Memory B cell (primary cell): ENCODE results near the gene KIF3C.
A peak's percentile ranks its signal among the peaks of the same experiment; 100 is the strongest.
"Not testable (repeated sequence)": the region's sequence is repeated elsewhere in the genome, so short reads cannot be mapped to it uniquely, and the experiment has no call there.

Experiments used
- ATAC-seq: fragments of 150-1000 bp; cut with Tn5 transposase; 2 replicates; pipeline ENCODE4 v1.10.0; 2021; ENCODE audit warnings: low read depth, mild to moderate bottlenecking, moderate library complexity
- DNase-seq, 2 donors: peaks; one replicate each; pipeline ENCODE4 v3.0.0; 2022; ENCODE audit warnings: low spot score in 2 of 2
- H3K27ac Mint-ChIP-seq: one replicate; pipeline ENCODE4 v1.8.0; 2022; ENCODE audit warnings: mild to moderate bottlenecking, moderate library complexity, mixed read lengths
- H3K27me3 Mint-ChIP-seq: one replicate; pipeline ENCODE4 v1.8.0; 2022; ENCODE audit warnings: mixed read lengths
- H3K36me3 Mint-ChIP-seq: one replicate; pipeline ENCODE4 v1.8.0; 2022; ENCODE audit warnings: mild to moderate bottlenecking, mixed read lengths
- H3K4me1 Mint-ChIP-seq: one replicate; pipeline ENCODE4 v1.8.0; 2022; ENCODE audit warnings: mixed read lengths
- H3K4me3 Mint-ChIP-seq: one replicate; pipeline ENCODE4 v1.8.0; 2022; ENCODE audit warnings: mild to moderate bottlenecking, moderate library complexity, mixed read lengths
- H3K9me3 Mint-ChIP-seq: one replicate; pipeline ENCODE4 v1.8.0; 2022; ENCODE audit warnings: mixed read lengths

KIF3C gene

GRCh38 chr2:25929789-25930473 lies 52.4 kb downstream of the KIF3C start:
- ATAC-seq (no peak), DNase-seq (no peak)
- Mint-ChIP-seq H3K36me3 (peaks cover 9% of the 10 kb centered on the region), H3K4me3 (no peak overlapping the region), H3K4me1 (no peaks in the 10 kb centered on the region), H3K27me3 (no peaks in the 10 kb centered on the region), H3K9me3 (no peaks in the 10 kb centered on the region), H3K27ac (no peak overlapping the region)

- H3K9me3 Mint-ChIP-seq, result no peaks in the 10 kb centered on the region
- peaks cover 9% of the 10 kb centered on the region for H3K36me3 Mint-ChIP-seq
- no peaks in the 10 kb centered on the region for H3K4me1 Mint-ChIP-seq
- ATAC-seq (no peak), DNase-seq (no peak)
- H3K4me3 Mint-ChIP-seq, result no peak overlapping the region
- H3K27me3 Mint-ChIP-seq, result no peaks in the 10 kb centered on the region
- H3K27ac Mint-ChIP-seq, result peak overlapping the region; percentile 55
These were observed 53.6 kb downstream of the KIF3C start for GRCh38 chr2:25928668-25929067.

GRCh38 chr2:25926984-25927756 lies 55.1 kb downstream of the KIF3C start:
- ATAC-seq (no peak), DNase-seq (no peak)
- H3K4me3 Mint-ChIP-seq, result no peak overlapping the region
- no peaks in the 10 kb centered on the region for H3K9me3 Mint-ChIP-seq
- no peaks in the 10 kb centered on the region for H3K27me3 Mint-ChIP-seq
- no peaks in the 10 kb centered on the region for H3K4me1 Mint-ChIP-seq
- peaks cover 9% of the 10 kb centered on the region for H3K36me3 Mint-ChIP-seq
- H3K27ac Mint-ChIP-seq, result no peak overlapping the region

GRCh38 chr2:25922501-25922900 lies 59.8 kb downstream of the KIF3C start:
- no peaks in the 10 kb centered on the region for H3K4me1 Mint-ChIP-seq
- no peak overlapping the region for H3K4me3 Mint-ChIP-seq
- H3K9me3 Mint-ChIP-seq, result no peaks in the 10 kb centered on the region
- no peaks in the 10 kb centered on the region for H3K36me3 Mint-ChIP-seq
- ATAC-seq (no peak), DNase-seq (no peak)
- no peak overlapping the region for H3K27ac Mint-ChIP-seq
- peaks cover 2% of the 10 kb centered on the region for H3K27me3 Mint-ChIP-seq

- H3K9me3 Mint-ChIP-seq, result no peaks in the 10 kb centered on the region
- DNase-seq (no peak), ATAC-seq (no peak)
- H3K4me1 Mint-ChIP-seq, result peaks cover 6% of the 10 kb centered on the region
- no peaks in the 10 kb centered on the region for H3K36me3 Mint-ChIP-seq
- H3K27ac Mint-ChIP-seq, result no peak overlapping the region
- peaks cover 6% of the 10 kb centered on the region for H3K27me3 Mint-ChIP-seq
- H3K4me3 Mint-ChIP-seq, result no peak overlapping the region
These were observed 61.4 kb downstream of the KIF3C start for GRCh38 chr2:25920786-25921415.

- no peak overlapping the region for H3K4me3 Mint-ChIP-seq
- no peak for ATAC-seq
- no peak for DNase-seq
- H3K9me3 Mint-ChIP-seq, result no peaks in the 10 kb centered on the region
- peaks cover 6% of the 10 kb centered on the region for H3K4me1 Mint-ChIP-seq
- no peak overlapping the region for H3K27ac Mint-ChIP-seq
- peaks cover 6% of the 10 kb centered on the region for H3K27me3 Mint-ChIP-seq
- no peaks in the 10 kb centered on the region for H3K36me3 Mint-ChIP-seq
These were observed 62.0 kb downstream of the KIF3C start for GRCh38 chr2:25920336-25920735.

GRCh38 chr2:25917832-25918231 lies 64.5 kb downstream of the KIF3C start:
- no peaks in the 10 kb centered on the region for H3K36me3 Mint-ChIP-seq
- DNase-seq (no peak), ATAC-seq (no peak)
- H3K9me3 Mint-ChIP-seq, result no peaks in the 10 kb centered on the region
- no peak overlapping the region for H3K4me3 Mint-ChIP-seq
- H3K4me1 Mint-ChIP-seq, result peaks cover 6% of the 10 kb centered on the region
- H3K27ac Mint-ChIP-seq, result no peak overlapping the region
- peaks cover 6% of the 10 kb centered on the region for H3K27me3 Mint-ChIP-seq

- not testable (repeated sequence) for DNase-seq, H3K36me3 Mint-ChIP-seq, H3K4me1 Mint-ChIP-seq, H3K9me3 Mint-ChIP-seq, H3K27me3 Mint-ChIP-seq, H3K4me3 Mint-ChIP-seq, ATAC-seq, H3K27ac Mint-ChIP-seq
These were observed 64.9 kb downstream of the KIF3C start for GRCh38 chr2:25917411-25917810.

- not testable (repeated sequence) for H3K4me1 Mint-ChIP-seq, ATAC-seq, H3K9me3 Mint-ChIP-seq, H3K36me3 Mint-ChIP-seq, H3K27me3 Mint-ChIP-seq, H3K27ac Mint-ChIP-seq, DNase-seq
- peak overlapping the region; percentile 75 for H3K4me3 Mint-ChIP-seq
These were observed 66.1 kb downstream of the KIF3C start for GRCh38 chr2:25915944-25916772.

- H3K36me3 Mint-ChIP-seq, result not testable (repeated sequence)
These were observed 66.9 kb downstream of the KIF3C start for GRCh38 chr2:25915411-25915810.

GRCh38 chr2:25913696-25913973 lies 68.7 kb downstream of the KIF3C start:
- H3K4me3 Mint-ChIP-seq, H3K9me3 Mint-ChIP-seq, DNase-seq, ATAC-seq, H3K36me3 Mint-ChIP-seq, H3K27ac Mint-ChIP-seq, H3K27me3 Mint-ChIP-seq, H3K4me1 Mint-ChIP-seq: not testable (repeated sequence)

More at GRCh38 chr2:25915411-25915810, 66.9 kb downstream of the KIF3C start:
- not testable (repeated sequence) for H3K4me3 Mint-ChIP-seq, H3K9me3 Mint-ChIP-seq, DNase-seq, H3K4me1 Mint-ChIP-seq, ATAC-seq, H3K27ac Mint-ChIP-seq, H3K27me3 Mint-ChIP-seq

GRCh38 chr2:25912851-25913695 lies 69.2 kb downstream of the KIF3C start:
- DNase-seq, result no peak
- Mint-ChIP-seq H3K4me1 (peaks cover 6% of the 10 kb centered on the region), H3K27ac (no peak overlapping the region), H3K36me3 (no peaks in the 10 kb centered on the region), H3K27me3 (peaks cover 8% of the 10 kb centered on the region), H3K9me3 (no peaks in the 10 kb centered on the region), H3K4me3 (no peak overlapping the region)
- no peak for ATAC-seq

GRCh38 chr2:25909574-25909973 lies 72.7 kb downstream of the KIF3C start:
- DNase-seq, H3K4me1 Mint-ChIP-seq, H3K4me3 Mint-ChIP-seq, H3K27me3 Mint-ChIP-seq, ATAC-seq, H3K36me3 Mint-ChIP-seq, H3K27ac Mint-ChIP-seq, H3K9me3 Mint-ChIP-seq: not testable (repeated sequence)
